ENCODE measurements around the gene AUTS2.

The AUTS2 gene

GRCh38 chr7:69813637-69814240, 215.5 kb downstream of the AUTS2 start:
- CTCF ChIA-PET: no interaction called here
- TF ChIP-seq ZNF785 (tag by site-specific recombination; IDR thresholded peaks at IDR 0.05) (no peak), ZNF501 (tag by site-specific recombination; IDR thresholded peaks at IDR 0.05) (no peak), KLF10 (tag by site-specific recombination; IDR thresholded peaks at IDR 0.05) (no peak), ZBTB7A (tag by site-specific recombination; IDR thresholded peaks at IDR 0.05; ENCODE audit: low read depth) (no peak), AEBP2 (tag by site-specific recombination; IDR thresholded peaks at IDR 0.05; ENCODE audit: borderline replicate concordance) (no peak), ZNF202 (tag by site-specific recombination; IDR thresholded peaks at IDR 0.05; ENCODE audit: borderline replicate concordance) (no peak), GLI4 (tag by site-specific recombination; IDR thresholded peaks at IDR 0.05) (no peak), ZXDB (tag by site-specific recombination; IDR thresholded peaks at IDR 0.05) (no peak)
- TF ChIP-seq, protein P1, sequence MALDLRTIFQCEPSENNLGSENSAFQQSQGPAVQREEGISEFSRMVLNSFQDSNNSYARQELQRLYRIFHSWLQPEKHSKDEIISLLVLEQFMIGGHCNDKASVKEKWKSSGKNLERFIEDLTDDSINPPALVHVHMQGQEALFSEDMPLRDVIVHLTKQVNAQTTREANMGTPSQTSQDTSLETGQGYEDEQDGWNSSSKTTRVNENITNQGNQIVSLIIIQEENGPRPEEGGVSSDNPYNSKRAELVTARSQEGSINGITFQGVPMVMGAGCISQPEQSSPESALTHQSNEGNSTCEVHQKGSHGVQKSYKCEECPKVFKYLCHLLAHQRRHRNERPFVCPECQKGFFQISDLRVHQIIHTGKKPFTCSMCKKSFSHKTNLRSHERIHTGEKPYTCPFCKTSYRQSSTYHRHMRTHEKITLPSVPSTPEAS (tag by site-specific recombination; IDR thresholded peaks at IDR 0.05): no peak
- TF ChIP-seq, protein P2, sequence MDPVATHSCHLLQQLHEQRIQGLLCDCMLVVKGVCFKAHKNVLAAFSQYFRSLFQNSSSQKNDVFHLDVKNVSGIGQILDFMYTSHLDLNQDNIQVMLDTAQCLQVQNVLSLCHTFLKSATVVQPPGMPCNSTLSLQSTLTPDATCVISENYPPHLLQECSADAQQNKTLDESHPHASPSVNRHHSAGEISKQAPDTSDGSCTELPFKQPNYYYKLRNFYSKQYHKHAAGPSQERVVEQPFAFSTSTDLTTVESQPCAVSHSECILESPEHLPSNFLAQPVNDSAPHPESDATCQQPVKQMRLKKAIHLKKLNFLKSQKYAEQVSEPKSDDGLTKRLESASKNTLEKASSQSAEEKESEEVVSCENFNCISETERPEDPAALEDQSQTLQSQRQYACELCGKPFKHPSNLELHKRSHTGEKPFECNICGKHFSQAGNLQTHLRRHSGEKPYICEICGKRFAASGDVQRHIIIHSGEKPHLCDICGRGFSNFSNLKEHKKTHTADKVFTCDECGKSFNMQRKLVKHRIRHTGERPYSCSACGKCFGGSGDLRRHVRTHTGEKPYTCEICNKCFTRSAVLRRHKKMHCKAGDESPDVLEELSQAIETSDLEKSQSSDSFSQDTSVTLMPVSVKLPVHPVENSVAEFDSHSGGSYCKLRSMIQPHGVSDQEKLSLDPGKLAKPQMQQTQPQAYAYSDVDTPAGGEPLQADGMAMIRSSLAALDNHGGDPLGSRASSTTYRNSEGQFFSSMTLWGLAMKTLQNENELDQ (tag by site-specific recombination; IDR thresholded peaks at IDR 0.05; ENCODE audit: low read depth): no peak
- Histone ChIP-seq H3K9me3 (ENCODE audit: control insufficient read depth, insufficient read depth, low read depth, low read length) (no peaks in the 10 kb centered on the region), H3K36me3 (ENCODE audit: control insufficient read depth in 2 of 2, insufficient read depth in 1 of 2, low read length in 2 of 2) (no peaks in the 10 kb centered on the region), H3K27ac (ENCODE audit: extremely low read depth, low read depth, low read length) (no peak overlapping the region), H3K4me3 (ENCODE audit: low read depth, low read length) (no peak overlapping the region), H3K4me1 (ENCODE audit: control insufficient read depth, insufficient read depth, low read length) (peaks cover 52% of the 10 kb centered on the region)
- POLR2A ChIA-PET: no interaction called here

GRCh38 chr7:69814421-69814962, 216.2 kb downstream of the AUTS2 start:
- no peaks in the 10 kb centered on the region for H3K36me3 ChIP-seq (ENCODE audit: control insufficient read depth in 2 of 2, insufficient read depth in 1 of 2, low read length in 2 of 2)
- H3K4me3 ChIP-seq (ENCODE audit: low read depth, low read length): no peak overlapping the region
- H3K9me3 ChIP-seq (ENCODE audit: control insufficient read depth, insufficient read depth, low read depth, low read length): no peaks in the 10 kb centered on the region
- CTCF ChIA-PET: interaction anchor here (0.6 kb wide), 1 partner anchor 1259 kb away, joined by 3 read pairs; no protein-coding TSS in a partner anchor
- TF ChIP-seq OSR2 (tag by site-specific recombination; IDR thresholded peaks at IDR 0.05) (no peak), ZNF629 (tag by site-specific recombination; IDR thresholded peaks at IDR 0.05) (no peak), PRDM4 (tag by site-specific recombination; IDR thresholded peaks at IDR 0.05) (no peak), REPIN1 (tag by site-specific recombination; IDR thresholded peaks at IDR 0.05; ENCODE audit: low read depth) (no peak), ZNF10 (tag by site-specific recombination; IDR thresholded peaks at IDR 0.05) (no peak), BCL11A (tag by site-specific recombination; IDR thresholded peaks at IDR 0.05; ENCODE audit: low read depth) (no peak), HOXC10 (CRISPR knock-in tag; IDR thresholded peaks at IDR 0.05) (no peak), ZNF239 (tag by site-specific recombination; IDR thresholded peaks at IDR 0.05) (no peak), ZNF658 (tag by site-specific recombination; IDR thresholded peaks at IDR 0.05) (no peak), ZNF791 (tag by site-specific recombination; IDR thresholded peaks at IDR 0.05) (no peak), ZBTB17 (tag by site-specific recombination; IDR thresholded peaks at IDR 0.05) (no peak), ZNF76 (tag by site-specific recombination; IDR thresholded peaks at IDR 0.05; ENCODE audit: borderline replicate concordance, low read depth) (no peak), SALL2 (tag by site-specific recombination; IDR thresholded peaks at IDR 0.05; ENCODE audit: borderline replicate concordance) (no peak), ZXDB (tag by site-specific recombination; IDR thresholded peaks at IDR 0.05) (no peak), ZNF626 (tag by site-specific recombination; IDR thresholded peaks at IDR 0.05) (no peak), ZNF132 (tag by site-specific recombination; IDR thresholded peaks at IDR 0.05; ENCODE audit: borderline replicate concordance) (no peak), SCRT1 (tag by site-specific recombination; IDR thresholded peaks at IDR 0.05; ENCODE audit: borderline replicate concordance) (no peak), ZFP3 (tag by site-specific recombination; IDR thresholded peaks at IDR 0.05; ENCODE audit: low read depth) (no peak)
- TF ChIP-seq, protein P3, sequence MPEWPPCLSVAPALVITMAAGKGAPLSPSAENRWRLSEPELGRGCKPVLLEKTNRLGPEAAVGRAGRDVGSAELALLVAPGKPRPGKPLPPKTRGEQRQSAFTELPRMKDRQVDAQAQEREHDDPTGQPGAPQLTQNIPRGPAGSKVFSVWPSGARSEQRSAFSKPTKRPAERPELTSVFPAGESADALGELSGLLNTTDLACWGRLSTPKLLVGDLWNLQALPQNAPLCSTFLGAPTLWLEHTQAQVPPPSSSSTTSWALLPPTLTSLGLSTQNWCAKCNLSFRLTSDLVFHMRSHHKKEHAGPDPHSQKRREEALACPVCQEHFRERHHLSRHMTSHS (tag by site-specific recombination; IDR thresholded peaks at IDR 0.05): no peak
- POLR2A ChIA-PET: no interaction called here
- H3K27ac ChIP-seq (ENCODE audit: extremely low read depth, low read depth, low read length): no peak overlapping the region
- peaks cover 59% of the 10 kb centered on the region for H3K4me1 ChIP-seq (ENCODE audit: control insufficient read depth, insufficient read depth, low read length)
